ENCODE measurements around the gene ELN.
"Not testable (repeated sequence)": the region's sequence is repeated elsewhere in the genome, so short reads cannot be mapped to it uniquely, and the experiment has no call there.

ELN gene

DNA sequence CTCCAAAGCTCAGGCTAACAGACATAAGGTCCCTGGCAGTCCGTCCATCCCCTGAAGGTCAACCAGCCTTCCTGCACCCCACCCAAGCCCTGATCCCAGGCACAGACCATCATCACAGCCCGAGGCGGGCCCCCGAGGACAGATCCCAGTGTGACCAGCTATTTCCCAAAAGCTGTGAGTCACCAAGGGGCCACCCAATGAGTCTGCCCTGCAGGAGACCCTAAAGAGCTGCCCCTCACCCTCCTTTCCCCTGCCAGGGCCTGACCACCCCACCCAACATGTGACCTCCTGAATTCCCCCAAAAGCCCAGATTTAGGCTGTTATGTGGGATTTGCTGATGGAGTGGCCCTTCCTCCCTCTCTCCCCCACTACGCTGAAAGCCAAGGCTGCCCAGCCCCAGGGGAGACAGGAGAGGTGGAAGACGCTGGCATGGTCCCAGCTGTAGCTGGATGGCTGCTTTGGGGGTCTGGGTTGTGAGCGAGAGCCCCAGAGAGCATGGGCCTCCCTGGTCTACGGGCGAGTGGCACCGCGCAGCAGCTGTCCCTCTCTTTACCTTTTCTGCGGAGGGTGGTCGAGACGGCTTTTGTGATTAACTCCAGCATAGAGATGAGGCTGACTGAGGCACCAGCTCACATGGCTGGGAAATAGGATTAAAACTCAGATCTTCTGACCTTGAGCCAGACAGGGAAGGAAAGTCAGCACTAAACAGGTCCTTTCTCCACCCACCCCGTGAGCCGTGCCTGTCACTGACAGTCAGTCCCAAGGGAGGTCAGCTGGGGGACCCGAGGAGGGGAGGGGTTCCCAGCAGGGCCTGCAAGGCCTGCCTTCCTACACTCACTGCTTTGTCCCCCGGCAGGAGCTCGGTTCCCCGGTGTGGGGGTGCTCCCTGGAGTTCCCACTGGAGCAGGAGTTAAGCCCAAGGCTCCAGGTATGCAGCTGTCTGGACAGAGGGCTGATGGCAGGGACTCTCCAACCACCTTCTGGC is 16.7 kb downstream of the ELN start:
- no peak for TF ChIP-seq EZH2phosphoT487 (IDR thresholded peaks at IDR 0.05; ENCODE audit: low read depth)
- TF ChIP-seq, protein P1, sequence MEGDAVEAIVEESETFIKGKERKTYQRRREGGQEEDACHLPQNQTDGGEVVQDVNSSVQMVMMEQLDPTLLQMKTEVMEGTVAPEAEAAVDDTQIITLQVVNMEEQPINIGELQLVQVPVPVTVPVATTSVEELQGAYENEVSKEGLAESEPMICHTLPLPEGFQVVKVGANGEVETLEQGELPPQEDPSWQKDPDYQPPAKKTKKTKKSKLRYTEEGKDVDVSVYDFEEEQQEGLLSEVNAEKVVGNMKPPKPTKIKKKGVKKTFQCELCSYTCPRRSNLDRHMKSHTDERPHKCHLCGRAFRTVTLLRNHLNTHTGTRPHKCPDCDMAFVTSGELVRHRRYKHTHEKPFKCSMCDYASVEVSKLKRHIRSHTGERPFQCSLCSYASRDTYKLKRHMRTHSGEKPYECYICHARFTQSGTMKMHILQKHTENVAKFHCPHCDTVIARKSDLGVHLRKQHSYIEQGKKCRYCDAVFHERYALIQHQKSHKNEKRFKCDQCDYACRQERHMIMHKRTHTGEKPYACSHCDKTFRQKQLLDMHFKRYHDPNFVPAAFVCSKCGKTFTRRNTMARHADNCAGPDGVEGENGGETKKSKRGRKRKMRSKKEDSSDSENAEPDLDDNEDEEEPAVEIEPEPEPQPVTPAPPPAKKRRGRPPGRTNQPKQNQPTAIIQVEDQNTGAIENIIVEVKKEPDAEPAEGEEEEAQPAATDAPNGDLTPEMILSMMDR (IDR thresholded peaks at IDR 0.05; ENCODE audit: low read depth, low read length), result no peak
- Histone ChIP-seq H3K36me3 (replicated peaks; ENCODE audit: low read depth, low read length) (no peaks in the 10 kb centered on the region), H3K9me3 (ENCODE audit: insufficient read depth, low read length) (no peaks in the 10 kb centered on the region), H4K20me1 (ENCODE audit: insufficient read depth, low read length) (no peaks in the 10 kb centered on the region), H3K79me2 (ENCODE audit: low read length) (no peaks in the 10 kb centered on the region), H3K4me2 (ENCODE audit: low read length) (no peak overlapping the region), H3K27ac (ENCODE audit: low read length) (no peak overlapping the region), H3K4me3 (ENCODE audit: low read length) (no peak overlapping the region), H2AFZ (ENCODE audit: low read depth, low read length) (no peak overlapping the region), H3K9ac (ENCODE audit: low read length) (no peak overlapping the region), H3K4me1 (ENCODE audit: low read length) (no peaks in the 10 kb centered on the region), H3K27me3 (ENCODE audit: low read depth, low read length) (no peaks in the 10 kb centered on the region)

DNA sequence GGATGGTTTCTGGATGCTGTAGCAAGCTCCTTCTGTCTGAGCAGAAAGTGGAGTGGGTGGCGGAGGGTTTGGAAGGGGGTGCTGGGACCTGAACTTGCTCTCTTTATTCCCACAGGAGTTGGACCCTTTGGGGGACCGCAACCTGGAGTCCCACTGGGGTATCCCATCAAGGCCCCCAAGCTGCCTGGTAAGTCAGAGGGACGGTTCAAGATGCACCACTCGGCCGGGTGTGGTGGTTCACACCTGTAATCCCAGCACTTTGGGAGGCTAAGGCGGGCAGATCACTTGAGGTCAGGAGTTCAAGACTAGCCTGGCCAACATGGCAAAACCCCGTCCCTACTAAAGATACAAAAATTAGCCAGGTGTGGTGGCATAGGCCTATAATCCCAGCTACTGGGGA is 18.6 kb downstream of the ELN start:
- not testable (repeated sequence) for H3K27ac ChIP-seq (ENCODE audit: low read length); H4K20me1 ChIP-seq (ENCODE audit: insufficient read depth, low read length); H3K27me3 ChIP-seq (ENCODE audit: low read depth, low read length); H3K4me3 ChIP-seq (ENCODE audit: low read length); H3K4me1 ChIP-seq (ENCODE audit: low read length); H3K9me3 ChIP-seq (ENCODE audit: insufficient read depth, low read length); H2AFZ ChIP-seq (ENCODE audit: low read depth, low read length); H3K36me3 ChIP-seq (replicated peaks; ENCODE audit: low read depth, low read length); H3K79me2 ChIP-seq (ENCODE audit: low read length); H3K4me2 ChIP-seq (ENCODE audit: low read length); H3K9ac ChIP-seq (ENCODE audit: low read length)

DNA sequence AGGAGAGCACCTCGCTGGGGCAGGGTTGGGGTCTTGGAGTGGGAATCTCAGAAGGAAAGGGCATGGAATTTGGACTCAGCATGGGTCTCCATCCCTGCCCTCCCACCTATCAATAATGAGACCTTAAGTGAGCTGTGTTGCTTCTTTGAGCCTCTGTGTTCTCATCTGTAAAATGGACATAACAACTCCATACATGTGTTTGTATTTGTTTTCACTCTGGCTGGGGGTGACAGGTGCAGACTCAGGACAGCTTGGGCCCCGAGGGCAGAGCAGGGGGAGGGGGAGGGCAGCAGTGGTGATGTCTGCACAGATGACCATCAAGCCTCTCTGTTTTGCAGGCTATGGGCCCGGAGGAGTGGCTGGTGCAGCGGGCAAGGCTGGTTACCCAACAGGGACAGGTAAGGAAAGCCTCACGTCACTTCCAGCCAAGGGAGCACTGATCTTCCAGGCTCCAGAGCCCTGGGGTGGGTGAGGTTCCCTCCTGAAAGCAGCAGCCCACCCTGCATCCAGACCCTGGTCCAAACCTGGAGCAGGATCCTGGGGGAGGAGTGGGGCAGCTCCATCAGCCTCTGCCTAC is 19.9 kb downstream of the ELN start:
- H3K9ac ChIP-seq (ENCODE audit: low read length), result no peak overlapping the region
- H3K9me3 ChIP-seq (ENCODE audit: insufficient read depth, low read length), result no peaks in the 10 kb centered on the region
- no peaks in the 10 kb centered on the region for H3K79me2 ChIP-seq (ENCODE audit: low read length)
- no peak for TF ChIP-seq EZH2phosphoT487 (IDR thresholded peaks at IDR 0.05; ENCODE audit: low read depth)
- no peak overlapping the region for H3K4me3 ChIP-seq (ENCODE audit: low read length)
- no peak overlapping the region for H2AFZ ChIP-seq (ENCODE audit: low read depth, low read length)
- no peak overlapping the region for H3K27ac ChIP-seq (ENCODE audit: low read length)
- no peaks in the 10 kb centered on the region for H4K20me1 ChIP-seq (ENCODE audit: insufficient read depth, low read length)
- peaks cover 8% of the 10 kb centered on the region; the same call in 1 of the 2 replicates for H3K27me3 ChIP-seq (ENCODE audit: low read depth, low read length)
- no peaks in the 10 kb centered on the region for H3K4me1 ChIP-seq (ENCODE audit: low read length)
- no peak overlapping the region for H3K4me2 ChIP-seq (ENCODE audit: low read length)
- H3K36me3 ChIP-seq (replicated peaks; ENCODE audit: low read depth, low read length), result no peaks in the 10 kb centered on the region

DNA sequence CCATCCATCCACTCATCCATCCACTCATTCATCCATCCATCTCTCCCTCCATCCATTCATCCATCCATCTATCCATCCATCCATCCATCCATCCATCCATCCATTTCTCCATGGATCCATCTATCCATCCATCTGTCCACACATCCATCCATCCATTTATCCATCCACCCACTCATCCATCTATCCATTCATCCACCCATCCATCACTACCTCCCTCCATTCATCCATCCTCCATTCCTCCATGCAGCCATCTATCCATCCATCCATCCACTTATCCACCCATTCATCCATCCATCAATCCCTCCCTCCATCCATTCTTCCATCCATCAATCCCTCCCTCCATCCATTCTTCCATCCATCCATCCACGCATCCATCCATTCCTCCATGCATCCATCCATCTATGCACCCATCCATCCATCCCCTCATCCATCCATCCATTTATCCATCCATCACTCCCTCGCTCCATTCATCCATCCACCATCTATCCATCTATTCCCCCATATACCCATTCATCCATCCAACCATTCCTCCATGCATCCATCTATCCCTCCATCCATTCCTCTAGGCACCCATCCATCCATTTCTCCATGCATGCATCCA is 21.1 kb downstream of the ELN start:
- Histone ChIP-seq H2AFZ (ENCODE audit: low read depth, low read length) (no peak overlapping the region), H3K4me1 (ENCODE audit: low read length) (no peaks in the 10 kb centered on the region), H4K20me1 (ENCODE audit: insufficient read depth, low read length) (no peaks in the 10 kb centered on the region), H3K4me3 (ENCODE audit: low read length) (no peak overlapping the region), H3K27ac (ENCODE audit: low read length) (no peak overlapping the region), H3K9me3 (ENCODE audit: insufficient read depth, low read length) (no peaks in the 10 kb centered on the region), H3K36me3 (replicated peaks; ENCODE audit: low read depth, low read length) (no peaks in the 10 kb centered on the region), H3K9ac (ENCODE audit: low read length) (no peak overlapping the region), H3K4me2 (ENCODE audit: low read length) (no peak overlapping the region), H3K79me2 (ENCODE audit: low read length) (no peaks in the 10 kb centered on the region), H3K27me3 (ENCODE audit: low read depth, low read length) (peaks cover 8% of the 10 kb centered on the region; the same call in 1 of the 2 replicates)
- TF ChIP-seq EZH2phosphoT487 (IDR thresholded peaks at IDR 0.05; ENCODE audit: low read depth), result no peak
- TF ChIP-seq, protein P1 (IDR thresholded peaks at IDR 0.05; ENCODE audit: low read depth, low read length), result no peak
